GM19324 (cell line): Measurements from ENCODE around the gene FAM13A.

Experiments
- ATAC-seq: cut with Tn5 transposase; IDR thresholded peaks from one replicate; pipeline ENCODE4 v1.9.1; 2021; ENCODE audit warnings: mild to moderate bottlenecking, moderate library complexity; ENCODE audit not compliant: unreplicated experiment, low FRiP score

Gene FAM13A

GRCh38 chr4:88818631-88819470 lies 238.1 kb downstream of the FAM13A start:
- ATAC-seq: no peak

- peak; percentile 47 for ATAC-seq
Observed at GRCh38 chr4:88817740-88818139, 239.2 kb downstream of the FAM13A start.

DNA sequence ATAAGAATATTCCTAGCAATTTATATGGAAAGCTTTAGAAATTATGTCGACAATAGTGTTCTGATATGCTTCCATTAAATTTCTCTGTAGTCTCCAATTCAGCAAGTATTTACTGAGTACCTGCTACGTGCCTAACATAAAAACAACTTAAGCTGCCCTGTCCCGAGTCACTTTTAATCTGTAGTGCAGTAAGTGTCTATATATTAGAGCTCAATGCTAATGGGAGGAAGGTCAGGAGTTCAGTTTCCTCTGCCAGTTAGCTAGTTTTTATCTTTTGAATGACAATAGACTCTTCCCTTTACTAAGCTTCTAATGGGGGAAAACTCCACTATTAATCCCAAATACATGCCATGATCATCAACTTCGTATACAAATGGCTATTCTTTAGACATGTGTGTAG lies 240.6 kb downstream of the FAM13A start:
- ATAC-seq: no peak

DNA sequence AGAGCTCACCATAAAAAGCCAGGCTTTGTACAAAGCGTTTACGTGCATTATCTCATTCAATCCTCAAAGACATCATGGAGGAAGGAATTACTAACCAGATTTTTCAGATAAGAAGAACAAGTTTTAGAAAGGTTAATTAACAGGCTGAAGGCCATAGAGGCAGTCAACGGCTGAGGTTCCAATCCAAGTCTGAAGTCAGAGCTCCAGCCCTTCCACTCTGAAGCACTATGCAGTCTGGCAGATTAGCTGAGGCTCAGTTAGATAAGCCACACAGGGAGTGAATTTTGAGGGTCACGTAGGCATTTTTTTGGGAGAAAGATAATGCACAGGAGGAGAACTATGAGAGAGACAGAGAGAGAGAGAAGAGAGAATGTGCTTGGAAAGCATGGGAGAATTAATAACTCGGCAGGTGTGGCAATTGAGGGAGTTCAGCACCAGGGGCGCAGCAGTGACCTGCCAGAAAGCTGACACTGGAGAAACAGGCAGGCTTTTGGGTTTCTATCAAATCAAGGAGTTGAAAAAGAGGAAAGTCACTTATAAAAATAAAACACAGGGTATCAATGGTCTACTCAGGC lies 242.9 kb downstream of the FAM13A start:
- ATAC-seq: no peak

- no peak for ATAC-seq
Observed at GRCh38 chr4:88813013-88813412, 244.0 kb downstream of the FAM13A start.

GRCh38 chr4:88812420-88812819 lies 244.6 kb downstream of the FAM13A start:
- ATAC-seq: no peak

DNA sequence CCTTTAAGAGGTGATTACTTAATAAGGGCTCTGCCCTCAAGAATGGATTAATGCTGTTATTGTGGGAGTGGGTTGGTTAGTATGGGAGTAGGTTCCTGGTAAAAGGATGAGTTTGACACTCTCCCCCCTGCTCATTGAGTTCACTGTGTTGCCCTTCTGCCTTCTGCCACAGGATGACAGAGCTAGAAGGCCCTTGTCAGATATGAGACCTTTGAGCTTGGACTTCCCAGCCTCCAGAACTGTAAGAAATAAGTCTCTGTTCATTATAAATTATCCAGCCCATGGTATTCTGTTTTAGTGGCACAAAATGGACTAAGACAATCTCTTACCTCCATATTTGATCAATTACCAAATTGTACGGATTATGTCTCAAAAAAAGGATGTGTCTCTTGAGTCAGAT lies 245.1 kb downstream of the FAM13A start:
- ATAC-seq: no peak

GRCh38 chr4:88810325-88810724 lies 246.7 kb downstream of the FAM13A start:
- no peak for ATAC-seq

DNA sequence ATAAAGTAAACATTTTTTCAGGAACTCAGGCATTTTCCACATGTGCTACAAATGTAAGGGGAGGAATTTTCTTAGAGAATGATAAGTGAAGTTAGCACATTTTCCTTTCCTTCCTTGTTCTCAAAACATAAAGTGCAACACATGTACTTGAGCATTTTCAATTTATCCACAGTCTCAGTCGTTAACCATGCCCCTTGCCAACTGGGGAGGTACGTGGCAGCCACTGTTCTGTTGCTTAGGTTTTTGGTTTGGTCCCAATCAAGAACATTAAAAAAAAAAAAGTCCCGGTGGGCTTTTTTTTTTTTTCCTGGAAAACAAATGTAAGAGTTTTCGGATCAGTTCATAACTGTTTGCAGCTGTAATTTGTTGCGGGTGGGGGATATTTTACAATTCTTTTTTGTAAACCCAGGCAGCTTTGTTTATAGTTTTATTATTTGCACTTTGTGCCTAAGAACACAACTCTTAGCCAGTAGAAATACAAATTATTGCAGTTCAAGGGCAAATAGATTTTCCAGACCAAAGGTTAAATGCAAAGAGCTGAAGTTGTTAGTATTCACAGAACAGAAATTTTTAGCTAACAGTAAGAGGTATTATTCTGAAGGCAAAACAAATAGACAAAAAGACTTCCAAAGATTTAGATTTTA lies 247.3 kb downstream of the FAM13A start:
- no peak for ATAC-seq

DNA sequence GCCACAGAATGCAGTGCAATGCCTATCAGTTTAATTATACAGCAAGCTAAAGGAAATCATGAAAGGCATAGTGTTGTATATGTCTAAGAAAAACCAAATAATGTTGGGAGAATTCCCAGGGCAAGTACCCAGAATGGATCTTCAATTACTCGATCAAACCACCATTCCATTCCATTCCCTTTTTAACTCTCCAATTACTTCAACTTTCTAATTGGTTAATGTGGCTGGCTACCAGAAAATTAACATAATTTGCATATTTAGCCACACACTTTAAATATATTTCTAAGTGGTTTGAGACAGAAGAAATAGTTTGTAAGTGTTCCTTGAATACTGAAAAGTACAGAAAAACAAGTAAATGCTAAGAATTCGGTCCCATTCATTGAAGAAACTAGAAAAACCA lies 247.9 kb downstream of the FAM13A start:
- ATAC-seq: no peak

GRCh38 chr4:88807499-88807898 lies 249.5 kb downstream of the FAM13A start:
- no peak for ATAC-seq

DNA sequence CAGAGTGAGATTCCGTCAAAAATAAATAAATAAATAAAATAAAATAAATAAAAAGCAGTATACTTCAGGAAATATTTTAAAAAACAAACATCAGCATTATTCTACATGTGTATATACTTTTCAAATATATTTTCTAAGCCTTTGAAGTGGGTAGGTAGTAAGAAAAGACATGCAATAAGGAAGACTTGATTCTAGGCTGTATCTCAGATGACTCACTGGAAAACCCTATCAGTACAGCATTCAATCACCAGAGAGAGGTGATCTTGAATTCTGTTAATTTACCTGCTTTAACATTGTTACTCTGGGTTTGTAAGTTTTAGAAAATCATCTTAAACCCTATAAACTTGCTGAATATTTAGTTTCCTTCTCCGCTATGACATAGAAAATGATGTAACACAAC lies 252.8 kb downstream of the FAM13A start:
- no peak for ATAC-seq

DNA sequence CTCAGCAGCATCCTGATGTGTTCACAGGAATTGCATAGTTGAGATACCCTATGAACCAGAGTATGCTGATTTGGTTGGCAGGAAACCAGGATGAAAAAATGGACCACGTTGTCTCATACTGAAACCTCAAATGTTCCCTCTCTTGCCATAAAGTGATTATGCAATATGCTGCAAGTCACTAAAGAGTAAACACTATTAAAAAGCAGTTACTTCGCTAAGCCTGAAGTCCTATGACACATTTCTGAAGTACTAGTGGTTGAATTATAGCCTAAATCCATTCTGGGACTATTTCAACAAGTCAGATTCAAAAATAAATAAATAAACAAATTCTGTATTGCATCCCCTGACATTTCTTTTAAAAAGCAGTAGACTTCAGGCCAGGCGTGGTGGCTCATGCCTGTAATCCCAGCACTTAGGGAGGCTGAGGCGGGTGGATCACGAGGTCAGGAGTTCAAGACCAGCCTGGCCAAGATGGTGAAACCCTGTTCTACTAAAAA lies 253.3 kb downstream of the FAM13A start:
- no peak for ATAC-seq

DNA sequence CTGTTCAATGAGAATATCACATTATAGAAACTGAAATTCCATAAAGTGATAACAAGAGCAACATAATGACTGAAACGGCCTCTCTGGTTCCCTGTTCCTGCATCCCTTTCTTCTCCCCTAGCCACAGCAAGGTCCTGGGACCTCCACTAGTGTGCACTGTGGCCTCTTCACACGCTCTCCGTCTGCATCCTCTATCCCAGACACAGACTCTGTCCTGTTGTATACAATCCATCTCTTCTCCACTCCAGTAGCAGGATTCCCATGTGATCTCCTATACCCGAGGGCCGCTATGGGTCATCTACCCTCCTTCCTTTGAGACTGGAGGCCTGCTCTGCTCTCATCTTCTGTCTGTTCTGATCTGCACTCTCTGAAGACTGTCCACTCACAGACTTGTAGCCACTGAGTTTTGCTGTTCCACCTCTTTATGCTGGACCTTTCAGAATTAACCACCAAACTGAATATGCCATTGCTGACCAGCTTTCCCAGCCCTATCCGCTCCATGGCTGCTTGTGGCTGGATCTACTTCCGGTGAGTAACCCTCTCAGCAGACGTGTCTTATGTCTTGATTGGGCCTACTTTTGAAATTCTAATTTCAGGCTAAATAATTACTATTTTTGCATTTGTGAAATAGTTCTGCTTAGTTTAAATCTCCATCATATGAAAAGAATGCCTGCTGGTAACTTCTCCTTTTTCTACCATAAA lies 254.2 kb downstream of the FAM13A start:
- no peak for ATAC-seq

DNA sequence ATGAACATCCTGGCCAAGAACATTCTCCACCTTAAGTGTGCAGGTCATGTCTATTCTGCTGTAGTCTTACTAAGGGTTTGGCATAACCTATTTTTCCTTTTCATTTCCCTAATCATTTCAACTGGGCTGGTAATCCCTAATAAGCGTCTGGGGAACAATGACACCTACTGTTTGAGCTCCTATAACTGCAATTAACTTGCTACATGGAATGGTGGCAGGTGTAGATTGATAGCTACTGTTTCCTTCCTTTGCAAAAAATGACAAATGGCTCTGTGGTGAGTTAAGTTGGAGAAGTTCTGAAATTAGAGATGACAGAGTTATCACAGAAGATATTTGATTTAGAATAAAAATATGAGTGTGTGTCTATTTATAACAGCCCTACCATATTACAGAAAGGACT lies 254.8 kb downstream of the FAM13A start:
- no peak for ATAC-seq

DNA sequence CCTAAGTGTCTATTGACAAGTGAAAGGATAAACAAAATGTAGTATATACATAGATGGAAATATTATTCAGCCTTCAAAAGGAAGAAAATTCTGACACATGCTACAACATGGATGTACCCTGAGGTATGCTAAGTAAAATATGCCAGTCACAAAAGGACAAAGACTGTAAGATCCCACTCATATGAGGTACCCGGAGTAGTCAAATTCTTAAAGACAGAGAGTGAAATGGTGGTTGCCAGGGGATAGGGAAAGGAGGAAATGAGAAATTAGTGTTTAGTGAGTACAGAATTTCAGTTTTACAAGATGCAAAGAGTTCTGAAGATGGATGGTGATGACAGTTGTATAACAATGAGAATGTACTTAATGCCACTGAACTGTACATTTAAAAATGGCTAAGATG lies 257.1 kb downstream of the FAM13A start:
- ATAC-seq: no peak

- ATAC-seq: no peak
Observed at GRCh38 chr4:88797725-88798124, 259.3 kb downstream of the FAM13A start.

DNA sequence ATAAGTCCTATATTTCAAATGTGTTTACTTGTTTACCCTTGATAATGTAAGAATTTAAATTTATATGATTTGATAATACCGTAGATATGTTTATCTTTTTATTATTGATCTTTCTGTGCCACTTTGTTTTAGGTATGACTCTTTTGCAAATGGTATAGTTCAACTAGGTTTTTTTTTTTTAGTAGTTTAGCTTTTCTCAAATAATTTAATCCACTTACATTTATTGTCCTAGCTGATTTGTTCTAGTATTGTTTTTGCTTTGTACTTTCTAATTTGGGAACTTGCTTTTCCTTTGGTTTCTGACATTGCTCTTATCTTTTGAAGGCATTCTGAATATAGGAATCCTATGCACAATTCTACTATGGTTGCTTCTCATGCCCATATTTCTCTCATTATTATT lies 260.4 kb downstream of the FAM13A start:
- ATAC-seq: no peak

GRCh38 chr4:88794952-88795351 lies 262.0 kb downstream of the FAM13A start:
- ATAC-seq: no peak

- ATAC-seq: no peak
Observed at GRCh38 chr4:88794087-88794690, 262.8 kb downstream of the FAM13A start.

GRCh38 chr4:88793475-88793874 lies 263.5 kb downstream of the FAM13A start:
- ATAC-seq: no peak
